CD1c-positive myeloid dendritic cell (primary cell): ENCODE results near the gene TAS2R8.
"Not testable (repeated sequence)": the region's sequence is repeated elsewhere in the genome, so short reads cannot be mapped to it uniquely, and the experiment has no call there.

Experiments
- DNase-seq: peaks from one replicate; pipeline ENCODE4 v3.0.0-alpha.2; 2016; ENCODE audit errors: extremely low spot score

TAS2R8 gene

GRCh38 chr12:10807186-10807585, at the start of gene TAS2R8:
TSS of gene TAS2R8 (minus strand) at chr12:10807286. CDS start at chr12:10806980, 306 bp downstream.
- DNase-seq = no peak

GRCh38 chr12:10855807-10856206, 48.7 kb upstream of the TAS2R8 start:
- DNase-seq = no peak

- DNase-seq = no peak
Measured at GRCh38 chr12:10853776-10854175, 46.7 kb upstream of the TAS2R8 start.

GRCh38 chr12:10851243-10851858, 44.3 kb upstream of the TAS2R8 start:
- DNase-seq = no peak

GRCh38 chr12:10849425-10849878, 42.4 kb upstream of the TAS2R8 start, which contains the start of gene PRR4:
TSS of gene PRR4 (minus strand) at chr12:10849475. CDS start at chr12:10849437, 38 bp downstream.
- no peak for DNase-seq

GRCh38 chr12:10847744-10848143, 40.7 kb upstream of the TAS2R8 start:
- DNase-seq = no peak

GRCh38 chr12:10842862-10843261, 35.8 kb upstream of the TAS2R8 start:
- no peak for DNase-seq

- no peak for DNase-seq
Measured at GRCh38 chr12:10838461-10838860, 31.4 kb upstream of the TAS2R8 start.

- no peak for DNase-seq
Measured at GRCh38 chr12:10829994-10830393, 22.9 kb upstream of the TAS2R8 start.

- no peak for DNase-seq
Measured at GRCh38 chr12:10826258-10826657, 19.2 kb upstream of the TAS2R8 start, which contains the start of gene TAS2R10. TSS of gene TAS2R10 (minus strand) at chr12:10826358. CDS start at chr12:10826269, 89 bp downstream.

GRCh38 chr12:10824957-10825356, 17.9 kb upstream of the TAS2R8 start:
- no peak for DNase-seq

- DNase-seq = no peak
Measured at GRCh38 chr12:10811883-10812536, 4.9 kb upstream of the TAS2R8 start.

GRCh38 chr12:10810068-10810467, 3.0 kb upstream of the TAS2R8 start, which contains the start of gene TAS2R9:
TSS of gene TAS2R9 (minus strand) at chr12:10810168. CDS start at chr12:10810075, 93 bp downstream.
- no peak for DNase-seq

GRCh38 chr12:10802587-10802986, 4.5 kb downstream of the TAS2R8 start, which contains the start of gene TAS2R7:
TSS of gene TAS2R7 (minus strand) at chr12:10802627. CDS start at chr12:10802570, 57 bp downstream.
- DNase-seq = no peak

GRCh38 chr12:10801741-10802140, 5.3 kb downstream of the TAS2R8 start:
- no peak for DNase-seq

GRCh38 chr12:10794222-10794621, 12.9 kb downstream of the TAS2R8 start:
- DNase-seq = no peak

- not testable (repeated sequence) for DNase-seq
Measured at GRCh38 chr12:10791769-10792168, 15.3 kb downstream of the TAS2R8 start.

- no peak for DNase-seq
Measured at GRCh38 chr12:10783252-10783651, 23.8 kb downstream of the TAS2R8 start.

- DNase-seq = no peak
Measured at GRCh38 chr12:10779103-10779502, 28.0 kb downstream of the TAS2R8 start.

- DNase-seq = peak; percentile 45
Measured at GRCh38 chr12:10771132-10771733, 35.9 kb downstream of the TAS2R8 start.

- DNase-seq = no peak
Measured at GRCh38 chr12:10759657-10760056, 47.4 kb downstream of the TAS2R8 start.

GRCh38 chr12:10756194-10756593, 50.9 kb downstream of the TAS2R8 start:
- no peak for DNase-seq
